Activated T-cell treated with anti-CD3 and anti-CD28 coated beads for 1 hour (primary cell): ENCODE results near the gene CSGALNACT2.

Experiments
- DNase-seq: peaks from one replicate; pipeline ENCODE4 v3.0.0-alpha.2; 2020; ENCODE audit warnings: low read depth

The CSGALNACT2 gene

GRCh38 chr10:43202657-43203447, 64.6 kb downstream of the CSGALNACT2 start:
- DNase-seq = no peak

DNA sequence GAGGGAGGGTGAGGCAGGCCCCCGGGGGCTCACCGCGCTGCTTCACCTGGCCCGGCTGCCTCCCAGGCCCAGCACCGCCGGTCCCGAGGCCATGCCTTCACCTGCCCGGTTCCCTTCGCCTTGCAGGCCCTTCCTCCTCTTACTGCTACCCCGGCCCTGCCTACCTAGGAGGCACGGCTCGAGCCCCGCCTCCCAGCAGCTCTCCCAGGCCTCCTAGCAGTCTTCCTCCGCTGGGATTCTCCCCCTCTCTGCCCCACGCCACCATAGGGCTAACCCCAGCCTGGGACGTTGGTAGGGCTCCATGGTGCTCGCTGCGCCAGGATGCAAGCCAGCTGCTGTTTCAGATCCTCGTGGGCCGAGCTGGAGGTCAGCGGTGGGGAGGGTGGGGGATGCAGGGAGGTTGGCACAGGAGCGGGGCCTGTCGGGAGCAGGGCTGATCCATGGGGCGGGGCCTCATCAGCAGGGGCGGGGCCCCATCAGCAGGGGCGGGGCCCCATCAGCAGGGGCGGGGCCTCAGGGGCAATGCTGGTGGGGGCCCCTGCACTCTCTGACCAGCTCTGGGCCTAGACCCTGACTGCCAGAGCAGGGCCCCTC, 65.3 kb downstream of the CSGALNACT2 start:
- DNase-seq = no peak

- no peak for DNase-seq
Observed at GRCh38 chr10:43204042-43204942, 66.0 kb downstream of the CSGALNACT2 start.

DNA sequence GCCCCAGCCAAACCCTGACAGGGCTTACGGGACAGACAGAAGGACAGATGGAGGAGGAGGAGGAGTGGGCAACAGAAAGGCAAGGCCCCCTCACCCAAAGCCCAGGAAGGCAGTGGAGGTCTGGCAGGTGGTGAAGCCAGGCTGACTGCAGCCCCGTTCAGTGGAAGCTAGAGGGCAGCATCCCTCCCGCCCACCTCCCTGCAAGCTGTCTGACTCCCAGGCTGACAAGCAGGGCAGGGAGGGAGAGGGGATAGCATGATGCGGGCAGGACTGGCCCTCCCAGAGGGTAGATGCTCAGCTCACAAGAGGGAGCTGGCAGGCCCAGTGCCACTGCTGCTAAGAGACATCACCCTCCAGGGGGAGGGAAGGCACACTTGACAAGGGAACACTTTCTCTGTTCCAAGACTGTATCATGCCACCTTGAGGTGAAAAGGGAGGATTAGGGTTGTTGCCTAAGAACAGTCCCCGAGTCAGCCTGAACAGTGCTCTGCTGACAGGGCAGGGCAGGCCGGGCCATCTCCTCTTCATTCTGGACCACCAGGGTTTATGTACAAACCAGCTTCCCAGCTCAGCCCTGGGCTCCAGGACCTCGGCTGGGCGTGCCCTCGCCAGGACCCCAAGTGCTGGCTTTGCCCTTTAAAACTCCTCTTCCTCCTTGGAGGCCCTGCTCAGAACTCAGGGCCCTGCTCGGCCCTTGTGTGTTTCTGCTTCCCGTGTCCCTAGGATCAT, 66.9 kb downstream of the CSGALNACT2 start:
- peak; percentile 31 for DNase-seq

GRCh38 chr10:43205681-43206390, 67.6 kb downstream of the CSGALNACT2 start:
- DNase-seq = no peak

DNA sequence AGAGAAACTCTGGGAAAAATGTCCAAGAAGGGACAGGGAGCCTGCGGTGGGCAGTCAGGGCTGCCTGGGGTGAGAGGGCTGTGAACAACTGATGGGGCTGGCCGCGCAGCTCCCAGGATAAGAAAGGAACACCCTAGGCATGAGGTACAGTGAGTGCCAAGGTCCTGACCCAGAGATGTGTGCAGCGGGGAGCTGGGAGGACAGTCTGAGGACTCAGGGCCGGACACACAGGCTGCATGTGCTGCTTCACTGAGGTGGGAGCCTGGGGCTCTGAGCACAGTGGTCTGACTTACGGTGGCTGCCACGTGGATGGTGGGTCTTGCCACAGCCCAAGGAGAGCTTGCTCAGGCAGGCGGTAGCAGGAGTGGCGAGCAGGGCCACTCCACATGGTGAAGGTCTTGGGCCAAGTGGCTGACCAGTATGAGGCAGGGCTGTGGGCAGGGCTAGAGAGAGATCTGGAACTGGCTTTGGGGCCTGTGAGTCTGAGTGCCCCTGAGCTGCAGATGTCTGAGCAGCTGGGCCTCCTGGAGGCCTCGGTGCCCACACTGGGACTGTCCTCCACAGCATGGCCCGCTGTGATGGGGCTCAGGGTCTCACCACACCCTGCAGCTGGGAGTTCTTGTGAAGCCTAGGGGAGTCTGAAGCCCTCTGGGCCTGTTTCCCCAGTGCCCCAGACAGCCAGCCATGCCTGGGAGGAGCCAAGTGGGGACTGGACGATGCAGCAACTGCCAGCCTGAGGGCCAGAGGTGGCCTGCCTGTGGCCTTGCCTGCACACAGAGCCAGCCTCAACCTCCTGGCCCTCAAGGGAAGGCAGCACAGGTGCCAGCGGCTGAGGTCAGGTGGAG, 68.4 kb downstream of the CSGALNACT2 start:
- DNase-seq = no peak

GRCh38 chr10:43208147-43209073, 70.2 kb downstream of the CSGALNACT2 start:
- no peak for DNase-seq

GRCh38 chr10:43209074-43209455, 70.8 kb downstream of the CSGALNACT2 start:
- no peak for DNase-seq

- no peak for DNase-seq
Observed at GRCh38 chr10:43209651-43210141, 71.5 kb downstream of the CSGALNACT2 start.

DNA sequence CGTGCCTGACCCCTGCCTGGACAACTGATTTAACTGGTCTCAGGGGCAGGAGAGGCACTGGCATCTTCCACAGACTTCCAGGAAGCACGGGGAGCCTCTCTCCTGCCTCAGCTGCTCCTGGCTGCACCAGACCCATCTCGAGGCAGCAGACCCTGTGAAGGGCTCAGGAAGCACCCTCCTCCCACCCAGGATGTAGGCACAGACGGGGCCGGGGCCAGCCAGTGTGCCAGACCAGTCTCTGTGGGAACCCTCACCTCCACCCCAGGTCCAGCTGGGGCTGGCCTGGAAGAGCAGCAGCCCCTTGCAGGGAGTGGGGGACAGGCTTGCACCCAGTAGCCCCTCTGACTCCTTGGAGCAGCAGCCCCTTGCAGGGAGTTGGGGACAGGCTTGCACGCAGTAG, 72.3 kb downstream of the CSGALNACT2 start:
- no peak for DNase-seq

GRCh38 chr10:43211030-43211429, 72.8 kb downstream of the CSGALNACT2 start:
- DNase-seq = no peak

DNA sequence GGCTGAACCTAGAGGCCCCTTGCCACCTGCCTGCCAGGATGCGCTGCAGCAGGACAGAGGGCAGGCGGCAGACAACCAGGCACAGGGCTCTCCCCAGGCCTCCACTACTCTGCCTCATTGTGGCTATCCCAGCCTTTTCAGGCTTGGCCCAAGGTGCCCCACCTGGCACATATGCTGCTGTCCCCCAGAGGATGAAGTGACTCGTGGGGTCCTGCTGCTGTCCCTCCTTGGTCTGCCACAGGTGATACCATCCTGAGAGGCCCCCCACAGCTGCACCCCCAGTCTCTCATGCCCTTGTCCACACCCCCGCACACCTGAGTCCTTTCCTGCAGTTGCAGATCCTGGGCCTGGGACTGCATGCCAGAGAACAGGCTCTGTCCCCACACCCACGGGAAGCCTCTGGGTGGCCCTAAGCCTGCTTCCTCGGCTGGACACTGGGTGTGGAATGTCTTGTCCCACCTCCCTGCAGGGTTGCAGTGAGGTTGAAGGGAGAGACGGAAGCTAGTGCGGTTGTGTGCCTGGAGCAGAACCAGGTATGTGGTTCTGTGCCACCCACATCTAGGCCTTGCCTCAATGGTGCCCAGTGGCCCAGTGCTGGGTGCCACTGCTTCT, 73.3 kb downstream of the CSGALNACT2 start:
- no peak for DNase-seq

- no peak for DNase-seq
Observed at GRCh38 chr10:43212043-43212721, 73.9 kb downstream of the CSGALNACT2 start.

DNA sequence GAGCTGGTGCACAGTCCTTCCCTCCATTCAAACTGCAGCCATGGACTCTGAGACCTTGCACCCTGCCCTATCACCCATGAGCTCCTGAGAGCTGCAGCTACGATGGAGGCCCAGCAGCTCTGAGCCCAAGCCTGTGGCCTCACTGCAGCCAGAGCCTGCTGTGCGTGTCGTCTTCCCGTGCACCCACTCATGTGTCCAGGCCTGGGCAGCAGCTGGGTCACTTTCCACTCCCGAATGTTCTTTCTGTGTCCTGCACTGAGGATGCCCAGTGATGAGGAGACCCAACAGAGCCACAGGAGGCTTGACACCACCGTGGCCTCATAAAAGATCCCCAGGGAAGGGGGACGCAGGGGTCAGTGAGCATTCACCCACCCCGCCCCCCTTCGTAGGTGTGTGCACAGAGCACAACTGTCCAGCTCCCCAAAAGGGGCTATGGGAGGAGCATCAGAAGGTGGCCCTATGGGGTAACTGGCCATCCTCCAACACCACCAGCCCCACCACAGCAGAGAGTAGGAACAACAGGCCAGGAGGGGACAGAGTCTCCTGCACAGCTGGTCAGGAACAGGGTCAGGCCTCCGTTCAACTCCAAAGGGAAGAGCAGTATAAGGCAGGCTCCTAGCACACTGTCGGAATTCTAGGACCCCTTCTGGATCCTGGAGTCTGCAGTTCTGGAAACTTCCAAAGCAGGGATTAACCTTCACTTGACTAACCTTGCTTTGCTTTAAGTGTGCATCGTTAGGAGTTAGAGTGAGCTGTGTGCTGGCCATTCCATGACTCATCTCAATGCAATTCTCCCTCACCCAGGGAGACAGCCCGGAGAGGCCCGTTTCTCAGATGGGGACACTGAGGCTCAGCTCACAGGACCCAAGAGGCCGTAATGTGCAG, 76.1 kb downstream of the CSGALNACT2 start:
- no peak for DNase-seq

DNA sequence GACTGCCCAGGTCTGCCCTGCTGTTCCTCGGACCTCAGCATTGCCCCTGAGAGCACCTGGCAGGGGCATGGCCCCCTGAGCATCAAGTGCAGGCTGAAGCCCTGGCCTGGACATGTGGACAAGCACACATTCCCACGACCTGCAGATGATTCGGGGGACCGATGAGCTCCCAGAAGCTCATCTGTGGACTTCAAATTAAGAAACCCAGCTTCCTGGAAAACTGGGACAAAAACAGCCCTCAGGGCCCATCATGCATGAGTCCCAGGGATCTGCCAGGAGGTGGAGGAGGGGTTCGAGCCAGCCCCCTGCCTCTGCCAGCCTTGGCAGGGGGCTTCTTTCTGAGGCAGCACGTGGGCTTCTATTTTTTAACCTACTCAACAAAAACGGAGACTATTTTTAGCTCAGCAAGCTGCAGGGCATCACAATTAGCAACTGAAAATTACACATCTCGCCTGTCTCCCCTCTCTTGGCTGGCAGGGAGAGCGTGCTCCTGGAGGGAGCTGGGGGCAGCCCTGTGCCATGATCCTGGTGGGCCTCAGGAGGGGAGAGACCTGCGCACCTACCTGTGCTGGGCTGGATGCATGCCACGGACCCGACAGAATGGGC, 76.8 kb downstream of the CSGALNACT2 start:
- DNase-seq = no peak

- no peak for DNase-seq
Observed at GRCh38 chr10:43215758-43216455, 77.7 kb downstream of the CSGALNACT2 start.
